Thyroid gland (tissue), 4 donors: ENCODE results near the gene CSMD2. TPM values are rescaled to one million over a fixed set of nuclear protein-coding genes. Genes with fewer than 3 reads are reported as not detected.

ENCODE experiments used
- DNase-seq, 2 donors: peaks; one replicate each; pipeline ENCODE4 v3.0.0-alpha.2; 2019
- H3K27ac ChIP-seq, 3 donors: fragments of 200-600 bp; sonication (generic); 1 replicate in 2 of 3; 2 replicates in 1 of 3; pipeline ENCODE4 v1.5.1; 2016 to 2019; ENCODE audit warnings: mild to moderate bottlenecking in 1 of 3, moderate library complexity in 1 of 3
- H3K27me3 ChIP-seq: fragments of 200-600 bp; sonication (generic); one replicate; pipeline ENCODE4 v1.5.1; 2019
- H3K36me3 ChIP-seq, 2 donors: fragments of 200-600 bp; sonication (generic); one replicate each; pipeline ENCODE4 v1.5.1; 2016 to 2019
- H3K4me1 ChIP-seq, 2 donors: fragments of 200-600 bp; sonication (generic); one replicate each; pipeline ENCODE4 v1.5.1; 2017 to 2019
- H3K4me3 ChIP-seq, 3 donors: fragments of 200-600 bp; sonication (generic); replicated peaks in 1 of 3; 1 replicate in 2 of 3; 2 replicates in 1 of 3; pipeline ENCODE4 v1.5.1; 2016; ENCODE audit warnings: mild to moderate bottlenecking in 1 of 3
- H3K9me3 ChIP-seq: fragments of 200-600 bp; sonication (generic); one replicate; pipeline ENCODE4 v1.5.1; 2017
- CTCF ChIP-seq, 6 experiments: fragments of 200-600 bp in 3 of 6; fragments of 450-650 bp in 3 of 6; sonication (generic) in 3 of 6; IDR thresholded peaks; one replicate each; pipeline ENCODE4 v1.5.1; 2016 to 2019; ENCODE audit warnings: antibody characterized with exemption in 6 of 6, mild to moderate bottlenecking in 2 of 6, inconsistent platforms in 1 of 6, moderate library complexity in 1 of 6
- POLR2A ChIP-seq, 2 donors: fragments of 450-650 bp; IDR thresholded peaks; one replicate each; pipeline ENCODE4 v1.6.1; 2017; ENCODE audit warnings: antibody characterized with exemption in 2 of 2, mild to moderate bottlenecking in 2 of 2, moderate library complexity in 1 of 2
- WGBS, 2 donors: methylation state at CpG; one replicate each; pipeline ENCODE4 v1.1.5; 2017; 5-methylcytosine and 5-hydroxymethylcytosine counted together
- intact Hi-C: fragments of 100-400 bp; cut with DNase I; formaldehyde crosslinking; loops from one replicate; pipeline ENCODE4 v1.15.1; 2023
- total RNA-seq, 4 donors: library from RNA; depleted of rRNA; stranded (reverse); fragments of >200 nt; gene quantifications; one replicate each; pipeline ENCODE4 v1.2.3, GENCODE V29; 2016

Gene CSMD2
- total RNA-seq, 4 donors from 2014 or later = 0.10 to 0.45 (median 0.13) TPM; not detected in 1

DNA sequence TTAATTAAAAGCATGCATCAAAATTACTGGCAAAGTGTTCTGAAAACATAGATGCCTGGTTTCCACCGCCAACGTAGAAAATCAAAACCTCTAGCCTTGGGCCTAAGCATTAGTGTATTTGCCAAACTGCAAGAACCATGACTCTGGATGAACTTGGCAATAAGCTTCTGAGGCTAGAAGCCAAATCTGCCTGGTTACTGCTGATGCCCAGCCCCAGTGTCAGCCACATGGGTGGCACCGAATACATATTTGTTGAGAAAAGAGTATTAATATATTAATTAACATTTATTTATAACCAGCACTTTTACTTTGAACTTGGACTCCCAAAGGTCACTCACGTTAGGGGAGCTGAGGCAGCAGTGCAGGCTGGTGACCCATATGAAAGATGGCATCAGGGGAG is 441.8 kb downstream of the CSMD2 start:
- DNase-seq = no peak
- no peak overlapping the region for H3K27ac ChIP-seq
- no peak overlapping the region for H3K4me3 ChIP-seq
- no peak for TF ChIP-seq CTCF (IDR thresholded peaks at IDR 0.05)
- no peak for TF ChIP-seq POLR2A (IDR thresholded peaks at IDR 0.05)
- H3K36me3 ChIP-seq = no peaks in the 10 kb centered on the region
- H3K27me3 ChIP-seq = no peaks in the 10 kb centered on the region
- 87 to 88% methylated on average over 4 of the region's 4 CpGs for WGBS, 2 donors
- intact Hi-C loops = no loop called here
- H3K9me3 ChIP-seq = no peaks in the 10 kb centered on the region
- H3K4me1 ChIP-seq = no peaks in the 10 kb centered on the region

DNA sequence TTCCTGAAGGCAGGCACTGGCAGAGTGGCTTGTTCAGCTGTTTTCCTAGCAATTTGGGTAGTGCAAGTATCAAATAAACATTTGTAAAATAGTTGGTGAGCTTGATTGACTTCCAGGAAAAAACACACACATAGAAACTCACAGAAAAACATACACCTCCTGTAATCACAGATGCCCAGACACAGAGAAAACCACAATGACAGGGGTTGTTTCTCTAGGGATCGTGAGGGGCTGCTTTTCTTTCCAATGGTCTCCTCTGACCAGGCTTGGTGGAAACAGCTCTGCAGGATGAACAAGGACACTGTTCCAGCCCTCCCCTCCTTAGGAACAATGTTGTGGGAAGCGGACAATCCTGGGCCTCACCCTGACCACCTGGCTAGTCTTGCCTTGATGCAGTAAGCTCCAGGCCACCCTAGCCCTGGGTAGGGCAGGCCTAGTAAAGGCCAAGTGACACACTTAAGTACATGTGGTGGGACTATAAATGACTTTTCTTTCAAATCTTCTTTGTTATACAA is 443.7 kb downstream of the CSMD2 start:
- H3K36me3 ChIP-seq = no peaks in the 10 kb centered on the region
- H3K9me3 ChIP-seq = no peaks in the 10 kb centered on the region
- no peaks in the 10 kb centered on the region for H3K27me3 ChIP-seq
- WGBS, 2 donors = 83 to 86% methylated on average over 2 of the region's 2 CpGs
- H3K27ac ChIP-seq = no peak overlapping the region
- TF ChIP-seq POLR2A (IDR thresholded peaks at IDR 0.05) (no peak), CTCF (IDR thresholded peaks at IDR 0.05) (no peak)
- H3K4me3 ChIP-seq = no peak overlapping the region
- intact Hi-C loops = no loop called here
- DNase-seq = no peak
- H3K4me1 ChIP-seq = no peaks in the 10 kb centered on the region

DNA sequence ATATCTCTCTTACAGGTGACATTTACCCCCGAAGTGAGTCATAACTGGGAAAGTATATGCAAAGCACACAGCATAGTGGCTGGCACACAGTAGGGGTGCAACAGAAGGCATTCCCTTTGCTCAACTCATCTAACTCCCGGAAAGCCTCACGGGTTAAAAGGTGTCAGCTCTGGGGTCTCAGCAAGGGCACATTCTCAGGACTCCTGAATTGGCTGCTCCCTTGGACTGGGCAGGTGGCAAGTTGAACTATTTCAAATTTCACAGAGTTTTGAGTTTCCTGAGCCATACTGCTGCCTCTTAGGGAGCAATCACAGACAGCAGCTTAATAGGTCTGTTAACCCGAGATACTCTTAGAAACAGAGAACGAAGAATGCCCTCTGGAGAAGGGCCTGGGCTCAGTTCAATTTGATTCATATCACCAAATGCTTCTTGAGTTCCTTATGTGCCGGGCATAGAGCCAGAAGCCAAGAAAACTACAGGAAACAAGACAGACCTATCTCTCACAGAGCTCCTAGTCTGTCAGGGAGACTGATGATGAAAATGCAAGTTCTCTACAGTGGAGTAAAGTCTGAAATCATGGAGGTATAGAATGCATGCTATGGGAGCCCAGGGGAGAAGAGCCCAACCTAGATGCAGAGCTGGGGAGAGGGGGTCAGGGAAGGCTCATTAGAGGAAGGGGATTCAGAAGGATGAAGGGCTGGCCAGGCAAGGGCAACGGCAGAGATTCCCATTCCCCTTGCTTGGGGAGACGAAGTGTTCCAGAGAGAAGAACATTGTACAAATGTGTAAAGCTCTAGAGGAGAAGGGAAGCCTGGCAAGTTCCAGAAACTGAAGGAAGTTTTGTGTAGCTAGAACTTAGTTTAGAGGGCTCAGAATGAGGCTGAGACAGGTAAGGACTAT is 445.0 kb downstream of the CSMD2 start:
- intact Hi-C loops = no loop called here
- Histone ChIP-seq H3K4me1 (no peaks in the 10 kb centered on the region), H3K27ac (no peak overlapping the region), H3K27me3 (no peaks in the 10 kb centered on the region), H3K4me3 (no peak overlapping the region), H3K36me3 (no peaks in the 10 kb centered on the region), H3K9me3 (no peaks in the 10 kb centered on the region)
- TF ChIP-seq POLR2A (IDR thresholded peaks at IDR 0.05) (no peak), CTCF (IDR thresholded peaks at IDR 0.05) (no peak)
- no peak for DNase-seq
- 47 to 61% methylated on average over 8 of the region's 8 CpGs for WGBS, 2 donors

DNA sequence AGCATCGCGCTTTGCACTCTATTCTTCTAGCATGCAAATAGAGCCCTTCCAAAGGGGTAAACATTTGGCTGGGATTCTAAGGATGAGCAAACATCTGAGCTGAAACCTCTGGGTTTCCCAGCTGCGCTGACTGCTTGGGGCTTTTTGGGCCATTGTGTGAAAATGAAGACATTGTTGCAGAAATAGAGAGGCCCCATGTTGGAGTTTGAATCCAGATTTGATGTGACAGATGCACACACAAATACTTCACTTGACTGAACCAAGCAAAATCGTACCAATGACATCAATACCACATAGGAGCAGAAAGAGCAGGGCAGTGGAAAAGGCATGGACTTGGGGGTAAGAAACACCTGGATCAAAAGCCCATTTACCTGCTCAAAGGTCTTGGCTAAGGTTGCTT is 445.7 kb downstream of the CSMD2 start:
- intact Hi-C loops = no loop called here
- Histone ChIP-seq H3K9me3 (no peaks in the 10 kb centered on the region), H3K4me3 (no peak overlapping the region), H3K27ac (no peak overlapping the region), H3K36me3 (no peaks in the 10 kb centered on the region), H3K27me3 (no peaks in the 10 kb centered on the region), H3K4me1 (no peaks in the 10 kb centered on the region)
- no peak for DNase-seq
- TF ChIP-seq CTCF (IDR thresholded peaks at IDR 0.05) = no peak
- 47 to 79% methylated on average over 4 of the region's 4 CpGs for WGBS, 2 donors

DNA sequence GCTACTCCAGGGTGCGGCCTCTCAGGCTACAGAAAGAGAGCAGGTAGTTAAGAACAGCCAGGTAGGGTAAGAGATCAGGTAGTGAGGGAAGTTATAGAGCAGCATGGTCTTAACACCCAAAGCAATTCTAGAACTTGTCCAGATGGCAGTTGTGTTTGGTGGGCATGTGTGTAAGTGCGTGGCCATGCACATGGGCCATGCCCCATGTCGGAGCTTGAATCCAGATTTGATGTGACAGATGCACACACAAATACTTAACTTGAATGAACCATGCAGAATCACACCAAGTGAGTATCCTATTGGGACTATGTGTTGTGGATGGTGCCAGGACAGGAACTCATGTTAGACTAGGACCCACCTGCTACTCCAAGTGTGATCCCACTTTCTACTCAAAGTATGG is 446.8 kb downstream of the CSMD2 start:
- DNase-seq = no peak
- TF ChIP-seq CTCF (IDR thresholded peaks at IDR 0.05) = no peak
- TF ChIP-seq POLR2A (IDR thresholded peaks at IDR 0.05) = no peak
- H3K27me3 ChIP-seq = no peaks in the 10 kb centered on the region
- no peaks in the 10 kb centered on the region for H3K9me3 ChIP-seq
- no peaks in the 10 kb centered on the region for H3K36me3 ChIP-seq
- 89 to 97% methylated on average over 3 of the region's 3 CpGs for WGBS, 2 donors
- intact Hi-C loops = no loop called here
- no peak overlapping the region for H3K27ac ChIP-seq
- no peak overlapping the region for H3K4me3 ChIP-seq
- no peaks in the 10 kb centered on the region for H3K4me1 ChIP-seq
